A549 (cell line): Measurements from ENCODE around the gene PTPN23.

Experiments used
- CEBPB ChIP-seq, 2 experiments: fragments of >200 bp in 1 of 2; sonication (Bioruptor Twin) in 1 of 2; formaldehyde crosslinking in 1 of 2; IDR thresholded peaks; 2 replicates each; pipeline ENCODE4 v1.6.1; 2012 to 2016
- EHMT2 ChIP-seq: fragments of 200-600 bp; sonication (generic); IDR thresholded peaks from 2 replicates; pipeline ENCODE4 v1.6.1; 2016; ENCODE audit warnings: antibody characterized with exemption, low read depth, mild to moderate bottlenecking, moderate library complexity
- ESRRA ChIP-seq: fragments of 150-350 bp; IDR thresholded peaks from 2 replicates; pipeline ENCODE4 v1.6.1; 2014; ENCODE audit warnings: mild to moderate bottlenecking, low read length, borderline replicate concordance
- MAX ChIP-seq: IDR thresholded peaks from 2 replicates; pipeline ENCODE4 v1.6.1; 2012
- POLR2A ChIP-seq: IDR thresholded peaks from 2 replicates; pipeline ENCODE4 v1.6.1; 2012; ENCODE audit warnings: mild to moderate bottlenecking, low read length
- RAD21 ChIP-seq, 2 experiments: fragments of >200 bp in 1 of 2; sonication (Bioruptor Twin) in 1 of 2; formaldehyde crosslinking in 1 of 2; IDR thresholded peaks in 1 of 2; conservative IDR thresholded peaks in 1 of 2; 2 replicates in 1 of 2; 3 replicates in 1 of 2; pipeline ENCODE4 v1.6.1; 2012 to 2018; ENCODE audit warnings: inconsistent platforms in 1 of 2

DNA sequence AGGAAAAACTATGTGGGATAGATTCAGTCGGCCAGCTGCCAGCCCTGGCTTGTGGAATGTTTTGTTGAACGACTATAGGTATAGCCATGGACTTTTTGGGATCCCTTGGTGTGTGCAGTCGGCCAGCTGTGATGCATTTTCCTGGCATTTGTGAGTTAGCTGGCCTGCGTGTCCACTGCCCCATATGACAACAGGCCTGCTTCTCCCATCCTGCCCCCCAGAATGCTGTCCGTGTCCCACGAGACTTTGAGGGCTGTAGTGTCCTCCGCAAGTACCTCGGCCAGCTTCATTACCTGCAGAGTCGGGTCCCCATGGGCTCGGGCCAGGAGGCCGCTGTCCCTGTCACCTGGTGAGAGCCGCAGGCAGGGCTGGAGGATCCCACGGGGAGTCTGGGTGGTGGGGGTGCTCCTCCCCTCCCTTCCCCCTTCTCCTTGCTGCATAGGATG, 23.6 kb downstream of the PTPN23 start:
- no peak for TF ChIP-seq POLR2A
- no peak for TF ChIP-seq ESRRA
- TF ChIP-seq EHMT2, result no peak
- no peak for TF ChIP-seq MAX
- no peak for TF ChIP-seq RAD21 (conservative IDR thresholded peaks at IDR 0.05 in 1 of 2, IDR thresholded peaks at IDR 0.05 in 1 of 2)
- no peak for TF ChIP-seq CEBPB (IDR thresholded peaks at IDR 0.05)
